Body of pancreas (tissue), 4 donors: ENCODE measurements around the gene USP15. TPM values are rescaled to one million over a fixed set of nuclear protein-coding genes. Genes with fewer than 3 reads are reported as not detected.

Experiments used
- ATAC-seq: fragments of 150-250 bp; one replicate; pipeline ENCODE4 v1.9.1; 2016
- DNase-seq, 4 donors: peaks; one replicate each; pipeline ENCODE4 v3.0.0-alpha.2; 2019
- H3K27ac ChIP-seq, 4 donors: fragments of 200-600 bp; sonication (generic); 1 replicate in 3 of 4; 2 replicates in 1 of 4; pipeline versions ENCODE4 v1.5.1 to v1.6.1; 2016 to 2019; ENCODE audit warnings: mild to moderate bottlenecking in 1 of 4, mixed read lengths in 1 of 4, moderate library complexity in 1 of 4
- H3K27me3 ChIP-seq, 2 donors: fragments of 200-600 bp; sonication (generic); one replicate each; pipeline ENCODE4 v1.6.0; 2016; ENCODE audit warnings: mild to moderate bottlenecking in 1 of 2
- H3K36me3 ChIP-seq, 2 donors: fragments of 200-600 bp; sonication (generic); replicated peaks in 1 of 2; 2 replicates each; pipeline ENCODE4 v1.5.1; 2016; ENCODE audit warnings: low read depth in 2 of 2; ENCODE audit not compliant: insufficient read depth in 1 of 2
- H3K4me1 ChIP-seq: fragments of 200-600 bp; sonication (generic); one replicate; pipeline ENCODE4 v1.6.0; 2016
- H3K4me3 ChIP-seq, 2 donors: fragments of 200-600 bp; sonication (generic); 1 replicate in 1 of 2; 2 replicates in 1 of 2; pipeline ENCODE4 v1.5.1; 2016 to 2019
- H3K9me3 ChIP-seq, 3 donors: fragments of 200-600 bp; sonication (generic); 1 replicate in 2 of 3; 2 replicates in 1 of 3; pipeline ENCODE4 v1.5.1; 2016
- CTCF ChIP-seq, 7 experiments: fragments of 450-650 bp in 4 of 7; fragments of 200-600 bp in 3 of 7; sonication (generic) in 3 of 7; IDR thresholded peaks; one replicate each; pipeline ENCODE4 v1.5.1; 2016 to 2019; ENCODE audit warnings: antibody characterized with exemption in 7 of 7
- POLR2A ChIP-seq, 3 donors: fragments of 450-650 bp; IDR thresholded peaks; one replicate each; pipeline ENCODE4 v1.6.1; 2016; ENCODE audit warnings: antibody characterized with exemption in 3 of 3, mild to moderate bottlenecking in 2 of 3
- WGBS, 2 donors: methylation state at CpG; one replicate each; pipeline ENCODE4 v1.1.5; 2017; 5-methylcytosine and 5-hydroxymethylcytosine counted together
- intact Hi-C: fragments of 100-400 bp; cut with DNase I; formaldehyde crosslinking; loops from one replicate; pipeline ENCODE4 v1.15.1; 2023
- total RNA-seq, 2 donors: library from RNA; depleted of rRNA; stranded (reverse); fragments of >200 nt; gene quantifications; one replicate each; pipeline ENCODE4 v1.1.0, GENCODE V29; 2016

USP15 gene
- total RNA-seq, 2 donors from 2014 or later, result 47.5 to 57.4 TPM

DNA sequence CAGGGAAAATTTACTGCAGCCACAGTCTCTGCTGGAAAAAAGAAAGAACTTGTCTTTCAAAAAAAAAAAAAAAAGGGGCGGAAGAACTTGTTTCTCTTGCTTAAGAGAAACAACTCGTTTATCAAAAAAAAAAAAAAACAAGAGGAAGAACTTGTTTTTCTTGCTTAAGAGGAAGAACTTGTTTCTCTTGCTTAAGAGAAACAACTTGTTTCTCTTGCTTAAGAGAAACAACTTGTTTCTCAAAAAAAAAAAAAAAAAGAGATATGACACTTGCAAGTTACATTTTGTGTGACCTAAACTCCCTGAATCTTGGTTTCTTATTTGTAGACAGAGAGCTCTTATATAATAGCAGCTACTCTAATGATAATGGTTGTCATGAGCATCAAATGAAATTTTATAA lies 44.7 kb upstream of the USP15 start:
- no peaks in the 10 kb centered on the region for H3K4me1 ChIP-seq
- ATAC-seq, result no peak
- intact Hi-C loops, result no loop called here
- WGBS, 2 donors, result 13% methylated on average over 2 of the region's 2 CpGs
- no peak for DNase-seq
- H3K4me3 ChIP-seq, result no peak overlapping the region
- H3K27me3 ChIP-seq, result no peaks in the 10 kb centered on the region
- H3K27ac ChIP-seq, result peak overlapping the region in 1 of 4 donors; percentile 56
- no peak for TF ChIP-seq CTCF (IDR thresholded peaks at IDR 0.05)
- no peak for TF ChIP-seq POLR2A (IDR thresholded peaks at IDR 0.05)
- no peaks in the 10 kb centered on the region for H3K36me3 ChIP-seq
- H3K9me3 ChIP-seq, result no peaks in the 10 kb centered on the region

DNA sequence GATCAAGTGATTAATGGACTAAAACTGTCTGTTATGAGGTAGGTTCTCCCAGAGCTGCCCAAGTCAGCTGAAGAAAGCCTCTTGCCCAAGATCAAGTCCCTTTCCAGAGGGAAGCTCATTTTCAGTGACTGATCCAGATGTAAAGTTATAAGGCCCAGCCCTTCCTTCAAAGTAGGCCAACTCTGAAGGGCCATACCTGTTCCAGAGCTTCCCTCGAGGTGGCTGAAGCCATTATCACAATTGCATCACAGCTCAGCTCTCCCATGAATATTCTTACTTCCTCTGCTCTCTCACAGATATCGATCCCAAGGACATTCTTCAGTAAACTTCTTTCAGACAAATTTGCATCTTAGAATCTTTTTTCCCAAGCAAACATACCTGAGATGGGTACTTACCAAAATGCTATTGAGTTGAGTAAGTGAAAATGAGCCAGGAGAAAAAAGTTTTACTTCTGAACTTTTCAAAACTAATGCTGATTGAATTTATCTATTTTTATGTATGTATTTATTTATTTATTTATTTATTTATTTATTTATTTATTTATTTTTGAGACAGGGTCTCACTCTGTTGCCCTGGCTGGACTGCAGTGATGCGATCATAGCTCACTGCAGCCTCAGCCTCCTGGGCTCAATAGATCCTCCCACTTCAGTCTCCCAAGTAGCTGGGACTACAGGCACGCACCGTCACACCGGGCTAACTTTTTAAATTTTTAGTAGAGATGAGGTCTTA lies 42.6 kb upstream of the USP15 start:
- no peak for ATAC-seq
- 87 to 97% methylated on average over 6 of the region's 6 CpGs for WGBS, 2 donors

DNA sequence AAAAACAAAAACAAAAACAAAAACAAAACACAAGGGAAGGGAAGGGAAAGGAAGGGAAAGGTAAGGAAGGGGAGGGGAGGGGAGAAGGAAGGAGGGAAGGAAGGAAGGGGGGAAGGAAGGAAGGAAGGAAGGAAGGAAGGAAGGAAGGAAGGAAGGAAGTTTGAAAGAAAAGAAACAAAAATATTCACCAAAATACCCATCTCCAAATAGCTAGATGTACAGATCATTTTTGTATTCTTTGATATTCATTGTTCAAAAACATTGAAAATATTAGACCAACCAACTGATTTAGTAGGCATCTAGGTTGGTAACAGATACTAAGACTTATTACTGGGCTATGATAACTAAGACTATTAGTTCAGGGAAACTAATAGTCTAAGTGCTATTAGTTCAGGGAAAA lies 39.1 kb upstream of the USP15 start:
- Histone ChIP-seq H3K27ac (no peak overlapping the region), H3K9me3 (no peaks in the 10 kb centered on the region), H3K27me3 (no peaks in the 10 kb centered on the region), H3K36me3 (no peaks in the 10 kb centered on the region), H3K4me1 (no peaks in the 10 kb centered on the region), H3K4me3 (no peak overlapping the region)
- DNase-seq (no peak), ATAC-seq (no peak)
- TF ChIP-seq CTCF (IDR thresholded peaks at IDR 0.05), result no peak
- TF ChIP-seq POLR2A (IDR thresholded peaks at IDR 0.05), result no peak
- intact Hi-C loops, result no loop called here

More for the DNA sequence above, 42.6 kb upstream of the USP15 start:
- intact Hi-C loops, result no loop called here
- Histone ChIP-seq H3K4me3 (no peak overlapping the region), H3K4me1 (no peaks in the 10 kb centered on the region), H3K9me3 (no peaks in the 10 kb centered on the region), H3K36me3 (no peaks in the 10 kb centered on the region), H3K27ac (no peak overlapping the region), H3K27me3 (no peaks in the 10 kb centered on the region)
- DNase-seq, result no peak
- TF ChIP-seq POLR2A (IDR thresholded peaks at IDR 0.05) (no peak), CTCF (IDR thresholded peaks at IDR 0.05) (no peak)

DNA sequence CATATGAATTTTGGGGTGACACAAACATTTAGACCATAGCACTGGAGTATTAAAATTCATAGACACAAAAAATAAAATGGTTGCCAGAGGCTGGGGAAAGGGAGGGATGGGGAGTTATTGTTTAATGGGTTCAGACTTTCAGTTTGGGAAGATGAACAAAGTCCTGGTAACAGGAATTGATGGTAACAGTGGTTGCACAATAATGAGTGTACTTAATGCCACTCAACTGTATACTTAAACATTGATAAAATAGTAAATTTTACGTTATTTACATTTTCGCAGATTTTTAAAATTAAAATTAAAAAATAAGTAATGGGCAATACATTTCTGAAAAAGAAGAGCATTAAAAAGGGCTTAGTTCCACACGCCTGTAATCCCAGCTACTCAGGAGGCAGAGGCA lies 35.6 kb upstream of the USP15 start:
- ATAC-seq (no peak), DNase-seq (no peak)
- intact Hi-C loops, result no loop called here
- Histone ChIP-seq H3K27me3 (no peaks in the 10 kb centered on the region), H3K4me3 (no peak overlapping the region), H3K36me3 (no peaks in the 10 kb centered on the region), H3K27ac (no peak overlapping the region), H3K4me1 (no peaks in the 10 kb centered on the region), H3K9me3 (no peaks in the 10 kb centered on the region)
- TF ChIP-seq POLR2A (IDR thresholded peaks at IDR 0.05) (no peak), CTCF (IDR thresholded peaks at IDR 0.05) (no peak)
- 81 to 88% methylated on average over 3 of the region's 3 CpGs for WGBS, 2 donors

DNA sequence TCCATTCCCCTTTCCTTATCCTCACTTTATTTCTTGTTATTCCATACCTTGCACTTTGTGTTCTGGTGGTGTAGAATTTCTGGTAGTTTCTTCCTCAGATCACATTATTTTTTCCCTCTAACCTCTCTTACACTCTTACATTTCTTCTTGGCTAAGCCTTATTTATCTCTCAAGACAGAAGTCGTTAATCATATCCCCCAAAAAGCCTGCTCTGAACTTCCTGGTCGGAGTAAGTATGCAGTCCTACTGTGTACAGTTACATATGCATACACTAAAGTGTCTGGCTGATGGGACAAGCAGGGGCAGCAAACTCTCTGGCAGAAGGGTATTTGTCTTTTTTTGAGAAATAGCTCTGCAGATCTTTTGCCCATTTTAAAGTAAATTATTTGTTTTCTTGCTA lies 33.1 kb upstream of the USP15 start:
- no peaks in the 10 kb centered on the region for H3K4me1 ChIP-seq
- TF ChIP-seq POLR2A (IDR thresholded peaks at IDR 0.05) (no peak), CTCF (IDR thresholded peaks at IDR 0.05) (no peak)
- no peaks in the 10 kb centered on the region for H3K36me3 ChIP-seq
- no peak for DNase-seq
- no peak overlapping the region for H3K4me3 ChIP-seq
- no peak for ATAC-seq
- intact Hi-C loops, result no loop called here
- 65 to 74% methylated on average over 2 of the region's 2 CpGs for WGBS, 2 donors
- no peaks in the 10 kb centered on the region for H3K9me3 ChIP-seq
- H3K27ac ChIP-seq, result no peak overlapping the region
- no peaks in the 10 kb centered on the region for H3K27me3 ChIP-seq
